Naive thymus-derived CD4-positive, alpha-beta T cell (primary cell): ENCODE results near the gene STARD10. TPM values are rescaled to one million over a fixed set of nuclear protein-coding genes. Genes with fewer than 3 reads are reported as not detected.

Source experiments
- ATAC-seq: fragments of 150-1000 bp; cut with Tn5 transposase; 2 replicates; pipeline ENCODE4 v1.10.0; 2021; ENCODE audit warnings: mild to moderate bottlenecking, moderate library complexity
- CTCF ChIA-PET: fragments of 350-600 bp; sonication (Branson Sonifier 250); formaldehyde crosslinking; loops from one replicate; lab custom pipeline; 2021; ENCODE audit warnings: antibody characterized with exemption; lab: Charles Lee
- POLR2A ChIA-PET: fragments of 350-600 bp; sonication (Branson Sonifier 250); formaldehyde crosslinking; loops from one replicate; lab custom pipeline; 2021; ENCODE audit warnings: antibody characterized with exemption, inconsistent platforms; lab: Charles Lee
- DNase-seq, 9 donors: peaks; one replicate each; pipeline versions ENCODE4 v3.0.0 to v3.0.0-alpha.2; 2020 to 2022; ENCODE audit warnings: mixed read lengths in 1 of 9
- H3K27ac ChIP-seq: one replicate; pipeline ENCODE4 v1.7.0; 2013; ENCODE audit warnings: mild to moderate bottlenecking, low read depth, low read length, moderate library complexity
- H3K27me3 ChIP-seq, 2 donors: one replicate each; pipeline ENCODE4 v1.7.0; 2013; ENCODE audit warnings: low read length in 2 of 2, mild to moderate bottlenecking in 2 of 2, moderate library complexity in 2 of 2; ENCODE audit not compliant: control insufficient read depth in 2 of 2, insufficient read depth in 2 of 2
- H3K36me3 ChIP-seq, 3 experiments: 1 replicate in 2 of 3; 2 replicates in 1 of 3; pipeline ENCODE4 v1.7.0; 2013; ENCODE audit warnings: low read length in 3 of 3, mild to moderate bottlenecking in 3 of 3, moderate library complexity in 1 of 3; ENCODE audit not compliant: insufficient read depth in 3 of 3, control insufficient read depth in 2 of 3
- H3K4me1 ChIP-seq, 2 donors: one replicate each; pipeline ENCODE4 v1.7.0; 2013; ENCODE audit warnings: low read length in 2 of 2, mild to moderate bottlenecking in 2 of 2, moderate library complexity in 1 of 2; ENCODE audit not compliant: control insufficient read depth in 2 of 2, insufficient read depth in 2 of 2
- H3K4me3 ChIP-seq: 2 replicates; pipeline ENCODE4 v1.7.0; 2013; ENCODE audit warnings: mild to moderate bottlenecking, low read length
- H3K9me3 ChIP-seq, 3 experiments: 1 replicate in 2 of 3; 2 replicates in 1 of 3; pipeline ENCODE4 v1.7.0; 2013; ENCODE audit warnings: low read length in 3 of 3; ENCODE audit not compliant: control insufficient read depth in 2 of 3
- H3K27ac Mint-ChIP-seq, 9 donors: one replicate each; pipeline ENCODE4 v1.8.0; 2020 to 2022; ENCODE audit warnings: mixed read lengths in 9 of 9, mild to moderate bottlenecking in 8 of 9, moderate library complexity in 5 of 9, inconsistent platforms in 2 of 9
- H3K27me3 Mint-ChIP-seq, 5 donors: one replicate each; pipeline ENCODE4 v1.8.0; 2021 to 2022; ENCODE audit warnings: mixed read lengths in 5 of 5, mild to moderate bottlenecking in 1 of 5
- H3K36me3 Mint-ChIP-seq, 5 donors: one replicate each; pipeline ENCODE4 v1.8.0; 2020 to 2022; ENCODE audit warnings: mixed read lengths in 5 of 5, mild to moderate bottlenecking in 3 of 5, inconsistent platforms in 1 of 5
- H3K4me1 Mint-ChIP-seq, 7 donors: one replicate each; pipeline ENCODE4 v1.8.0; 2020 to 2022; ENCODE audit warnings: mixed read lengths in 7 of 7, mild to moderate bottlenecking in 3 of 7, inconsistent platforms in 1 of 7
- H3K4me3 Mint-ChIP-seq, 10 donors: one replicate each; pipeline ENCODE4 v1.8.0; 2020 to 2022; ENCODE audit warnings: mild to moderate bottlenecking in 10 of 10, mixed read lengths in 10 of 10, moderate library complexity in 6 of 10, inconsistent platforms in 2 of 10
- H3K9me3 Mint-ChIP-seq, 11 donors: one replicate each; pipeline ENCODE4 v1.8.0; 2020 to 2022; ENCODE audit warnings: mixed read lengths in 11 of 11, mild to moderate bottlenecking in 4 of 11, inconsistent platforms in 1 of 11, moderate library complexity in 1 of 11
- intact Hi-C, 2 donors: fragments of 100-400 bp; cut with micrococcal nuclease; formaldehyde crosslinking; loops; one replicate each; pipeline ENCODE4 v1.15.1; 2023
- polyA plus RNA-seq, 2 donors: library from polyadenylated mRNA; unstranded; fragments of 300-500 nt; fragmentation: Illumina TruSeq; gene quantifications; one replicate each; pipeline ENCODE4 v1.2.3, GENCODE V29; 2021
- total RNA-seq, 6 experiments: library from RNA in 5 of 6; stranded (reverse) in 5 of 6; gene quantifications; 1 replicate in 5 of 6; 2 replicates in 1 of 6; pipeline ENCODE4 v1.2.3 and lab custom pipeline; 2021 to 2026

Gene STARD10
- total and polyA plus RNA-seq, 7 experiments from 2014 or later, result 10.9 to 26.1 (median 18.4) TPM

- intact Hi-C loops, result no loop called here
- Histone ChIP-seq H3K27ac (no peak overlapping the region), H3K4me3 (no peak overlapping the region), H3K4me1 (no peaks in the 10 kb centered on the region), H3K36me3 (no peaks in the 10 kb centered on the region), H3K9me3 (no peaks in the 10 kb centered on the region), H3K27me3 (no peaks in the 10 kb centered on the region)
- Mint-ChIP-seq H3K27me3 (peaks cover 0 to 2% (median 0%) of the 10 kb centered on the region in 5 donors), H3K4me1 (peaks cover 0 to 13% (median 2%) of the 10 kb centered on the region in 7 donors), H3K36me3 (peaks cover 0 to 8% (median 0%) of the 10 kb centered on the region in 5 donors), H3K27ac (peak overlapping the region in 1 of 9 donors; percentile 49), H3K4me3 (no peak overlapping the region), H3K9me3 (no peaks in the 10 kb centered on the region)
- ChIA-PET POLR2A (interaction anchor here (0.7 kb wide), 1 partner anchor 69 kb away, joined by 3 read pairs; no protein-coding TSS in a partner anchor), CTCF (no interaction called here)
- no peak for DNase-seq
- no peak for ATAC-seq
Observed at GRCh38 chr11:72768581-72768980, 25.3 kb downstream of the STARD10 start.

- no peaks in the 10 kb centered on the region for H3K36me3 ChIP-seq
- DNase-seq (no peak), ATAC-seq (no peak)
- Mint-ChIP-seq H3K9me3 (no peaks in the 10 kb centered on the region), H3K4me1 (peaks cover 0 to 13% (median 4%) of the 10 kb centered on the region in 7 donors), H3K27ac (peak overlapping the region in 3 of 9 donors; percentile 5 to 65 (median 26)), H3K36me3 (peaks cover 0 to 4% (median 0%) of the 10 kb centered on the region in 5 donors), H3K4me3 (no peak overlapping the region), H3K27me3 (peaks cover 0 to 2% (median 0%) of the 10 kb centered on the region in 5 donors)
- H3K4me3 ChIP-seq, result no peak overlapping the region
- no peaks in the 10 kb centered on the region for H3K27me3 ChIP-seq
- no peak overlapping the region for H3K27ac ChIP-seq
- POLR2A ChIA-PET, result no interaction called here
- intact Hi-C loops, result no loop called here
- no peaks in the 10 kb centered on the region for H3K4me1 ChIP-seq
- H3K9me3 ChIP-seq, result no peaks in the 10 kb centered on the region
- CTCF ChIA-PET, result interaction anchor here (0.8 kb wide), 1 partner anchor 42 kb away, joined by 6 read pairs; no protein-coding TSS in a partner anchor
Observed at GRCh38 chr11:72767203-72768062, 26.4 kb downstream of the STARD10 start.

- peak overlapping the region in 1 of 9 donors; percentile 65 for H3K27ac Mint-ChIP-seq
- peaks cover 0 to 4% (median 0%) of the 10 kb centered on the region in 5 donors for H3K36me3 Mint-ChIP-seq
- intact Hi-C loops, result no loop called here
- Histone ChIP-seq H3K9me3 (no peaks in the 10 kb centered on the region), H3K27me3 (no peaks in the 10 kb centered on the region), H3K27ac (no peak overlapping the region), H3K4me3 (no peak overlapping the region), H3K36me3 (no peaks in the 10 kb centered on the region), H3K4me1 (no peaks in the 10 kb centered on the region)
- ATAC-seq (no peak), DNase-seq (no peak)
- ChIA-PET POLR2A (no interaction called here), CTCF (no interaction called here)
- no peak overlapping the region for H3K4me3 Mint-ChIP-seq
- peaks cover 0 to 2% (median 0%) of the 10 kb centered on the region in 5 donors for H3K27me3 Mint-ChIP-seq
- no peaks in the 10 kb centered on the region for H3K9me3 Mint-ChIP-seq
- peaks cover 0 to 19% (median 4%) of the 10 kb centered on the region in 7 donors for H3K4me1 Mint-ChIP-seq
Observed at GRCh38 chr11:72766152-72766902, 27.5 kb downstream of the STARD10 start.

- intact Hi-C loops, result no loop called here
- ChIA-PET POLR2A (no interaction called here), CTCF (no interaction called here)
- Histone ChIP-seq H3K4me1 (no peaks in the 10 kb centered on the region), H3K27me3 (no peaks in the 10 kb centered on the region), H3K9me3 (no peaks in the 10 kb centered on the region), H3K4me3 (no peak overlapping the region), H3K36me3 (no peaks in the 10 kb centered on the region), H3K27ac (no peak overlapping the region)
- Mint-ChIP-seq H3K27me3 (peaks cover 0 to 2% (median 0%) of the 10 kb centered on the region in 5 donors), H3K4me3 (no peak overlapping the region), H3K9me3 (no peaks in the 10 kb centered on the region), H3K36me3 (no peaks in the 10 kb centered on the region), H3K4me1 (peaks cover 0 to 19% (median 3%) of the 10 kb centered on the region in 7 donors), H3K27ac (no peak overlapping the region)
- no peak for ATAC-seq
- no peak for DNase-seq
Observed at GRCh38 chr11:72764503-72764902, 29.3 kb downstream of the STARD10 start.

GRCh38 chr11:72763823-72764222 lies 30.0 kb downstream of the STARD10 start:
- no peaks in the 10 kb centered on the region for H3K36me3 ChIP-seq
- H3K27ac ChIP-seq, result no peak overlapping the region
- Mint-ChIP-seq H3K27ac (no peak overlapping the region), H3K4me3 (no peak overlapping the region), H3K4me1 (peaks cover 0 to 19% (median 4%) of the 10 kb centered on the region in 7 donors), H3K9me3 (no peaks in the 10 kb centered on the region), H3K36me3 (peaks cover 0 to 2% (median 0%) of the 10 kb centered on the region in 5 donors), H3K27me3 (peaks cover 0 to 2% (median 0%) of the 10 kb centered on the region in 5 donors)
- H3K9me3 ChIP-seq, result no peaks in the 10 kb centered on the region
- no peaks in the 10 kb centered on the region for H3K27me3 ChIP-seq
- no peak overlapping the region for H3K4me3 ChIP-seq
- DNase-seq (no peak), ATAC-seq (no peak)
- H3K4me1 ChIP-seq, result no peaks in the 10 kb centered on the region
- ChIA-PET CTCF (no interaction called here), POLR2A (no interaction called here)
- intact Hi-C loops, result no loop called here

GRCh38 chr11:72762641-72763304 lies 31.1 kb downstream of the STARD10 start:
- Mint-ChIP-seq H3K9me3 (no peaks in the 10 kb centered on the region), H3K27me3 (no peaks in the 10 kb centered on the region), H3K27ac (peak overlapping the region in 1 of 9 donors; percentile 32), H3K4me3 (no peak overlapping the region), H3K36me3 (peaks cover 0 to 7% (median 3%) of the 10 kb centered on the region in 5 donors), H3K4me1 (peaks cover 0 to 19% (median 4%) of the 10 kb centered on the region in 7 donors)
- no peaks in the 10 kb centered on the region for H3K4me1 ChIP-seq
- H3K36me3 ChIP-seq, result peaks cover 0 to 6% (median 0%) of the 10 kb centered on the region in 3 experiments
- POLR2A ChIA-PET, result interaction anchor here (0.8 kb wide), 1 partner anchor 10 kb away, joined by 3 read pairs; the partner anchor contains the start of gene ARAP1
- no peaks in the 10 kb centered on the region for H3K27me3 ChIP-seq
- H3K9me3 ChIP-seq, result no peaks in the 10 kb centered on the region
- H3K4me3 ChIP-seq, result no peak overlapping the region
- CTCF ChIA-PET, result no interaction called here
- ATAC-seq, result peak; percentile 56
- no peak overlapping the region for H3K27ac ChIP-seq
- DNase-seq, result no peak
- intact Hi-C loops, result no loop called here
